ENCODE results near the gene TACR1.

DNA sequence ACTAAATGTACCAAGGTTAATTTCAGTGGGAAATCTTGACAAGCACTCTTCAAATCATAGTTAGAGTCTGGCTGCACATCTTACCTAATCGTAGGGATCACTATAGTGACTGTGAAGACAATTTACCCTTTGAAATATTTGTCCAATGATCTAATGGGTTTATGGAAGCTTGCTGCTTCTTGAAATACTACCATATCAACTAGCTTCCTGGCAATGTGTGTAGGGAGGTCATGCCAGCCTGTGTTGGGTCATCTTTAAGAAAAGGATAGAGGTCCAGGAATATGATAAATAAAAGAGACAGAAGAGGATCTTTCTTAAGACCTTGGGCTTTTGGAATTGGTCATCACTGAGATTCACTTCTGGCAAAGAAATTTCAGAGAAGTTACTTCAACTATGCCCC lies 156.5 kb downstream of the TACR1 start:
- TF ChIP-seq ZNF530 (CRISPR knock-in tag; IDR thresholded peaks at IDR 0.05; ENCODE audit: low read depth): no peak
- no peak for TF ChIP-seq YEATS4 (CRISPR knock-in tag; IDR thresholded peaks at IDR 0.05; ENCODE audit: borderline replicate concordance)
- no peak for TF ChIP-seq BRF2 (CRISPR knock-in tag; IDR thresholded peaks at IDR 0.05)
- no peak for TF ChIP-seq ZNF275 (CRISPR knock-in tag; IDR thresholded peaks at IDR 0.05; ENCODE audit: borderline replicate concordance)
- no peak for TF ChIP-seq ZNF776 (CRISPR knock-in tag; IDR thresholded peaks at IDR 0.05)
- TF ChIP-seq POLR2A (IDR thresholded peaks at IDR 0.05; ENCODE audit: insufficient read depth in 1 of 2, low read depth in 2 of 2, low read length in 2 of 2): no peak
- no peak for TF ChIP-seq KDM1A (CRISPR knock-in tag; IDR thresholded peaks at IDR 0.05)
- no peak for TF ChIP-seq ZNF367 (CRISPR knock-in tag; IDR thresholded peaks at IDR 0.05; ENCODE audit: borderline replicate concordance)
- TF ChIP-seq HDAC1 (CRISPR knock-in tag; IDR thresholded peaks at IDR 0.05): no peak
- TF ChIP-seq CBX5 (CRISPR knock-in tag; IDR thresholded peaks at IDR 0.05; ENCODE audit: borderline replicate concordance): no peak
- TF ChIP-seq ZNF740 (CRISPR knock-in tag; IDR thresholded peaks at IDR 0.05): no peak
- TF ChIP-seq, protein P1, sequence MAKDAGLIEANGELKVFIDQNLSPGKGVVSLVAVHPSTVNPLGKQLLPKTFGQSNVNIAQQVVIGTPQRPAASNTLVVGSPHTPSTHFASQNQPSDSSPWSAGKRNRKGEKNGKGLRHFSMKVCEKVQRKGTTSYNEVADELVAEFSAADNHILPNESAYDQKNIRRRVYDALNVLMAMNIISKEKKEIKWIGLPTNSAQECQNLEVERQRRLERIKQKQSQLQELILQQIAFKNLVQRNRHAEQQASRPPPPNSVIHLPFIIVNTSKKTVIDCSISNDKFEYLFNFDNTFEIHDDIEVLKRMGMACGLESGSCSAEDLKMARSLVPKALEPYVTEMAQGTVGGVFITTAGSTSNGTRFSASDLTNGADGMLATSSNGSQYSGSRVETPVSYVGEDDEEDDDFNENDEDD (CRISPR knock-in tag; IDR thresholded peaks at IDR 0.05; ENCODE audit: borderline replicate concordance): no peak
